RWPE1 (cell line): Measurements from ENCODE around the gene MAP3K19.
"Not testable (repeated sequence)": the region's sequence is repeated elsewhere in the genome, so short reads cannot be mapped to it uniquely, and the experiment has no call there.

Experiments used
- CTCF ChIA-PET: fragments of 350-600 bp; sonication (Branson Sonifier 250); formaldehyde crosslinking; extraction: SDS; loops from one replicate; lab custom pipeline; 2021; lab: Yijun Ruan, JAX
- POLR2A ChIA-PET: fragments of 400-600 bp; formaldehyde crosslinking; extraction: SDS; loops from one replicate; lab custom pipeline; 2020; ENCODE audit warnings: antibody characterized with exemption; ENCODE audit not compliant: low non-redundant PET; lab: Yijun Ruan, JAX
- DNase-seq: peaks from one replicate; pipeline ENCODE4 v3.0.0; 2012; ENCODE audit warnings: low spot score
- H3K27ac ChIP-seq: fragments of 450-650 bp; 2 replicates; pipeline ENCODE4 v1.5.1; 2017
- TF ChIP-seq, protein P1 (sequence below): fragments of 450-650 bp; conservative IDR thresholded peaks from 2 replicates; pipeline ENCODE4 v1.5.1; 2017; ENCODE audit warnings: low read depth, mild to moderate bottlenecking

The MAP3K19 gene

DNA sequence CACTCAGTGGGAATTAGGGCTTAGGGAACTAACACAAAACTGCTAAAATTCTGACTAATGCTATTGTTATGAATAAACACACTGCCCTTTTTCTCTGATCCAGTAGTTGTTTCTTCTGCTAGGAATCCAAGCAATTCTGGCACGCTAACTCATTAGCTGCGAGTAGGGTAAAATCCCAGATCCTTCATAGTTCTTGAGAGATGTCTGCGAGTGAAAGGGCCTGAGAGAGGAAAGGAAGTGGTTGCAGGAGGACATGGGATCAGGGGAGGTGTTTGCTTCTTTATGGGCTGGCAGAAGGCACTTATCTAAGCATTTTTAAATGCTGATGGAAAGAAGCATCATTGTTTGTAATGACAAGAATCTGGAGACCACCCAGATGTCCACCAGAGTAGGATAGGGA is 9.4 kb downstream of the MAP3K19 start:
- TF ChIP-seq, protein P1, sequence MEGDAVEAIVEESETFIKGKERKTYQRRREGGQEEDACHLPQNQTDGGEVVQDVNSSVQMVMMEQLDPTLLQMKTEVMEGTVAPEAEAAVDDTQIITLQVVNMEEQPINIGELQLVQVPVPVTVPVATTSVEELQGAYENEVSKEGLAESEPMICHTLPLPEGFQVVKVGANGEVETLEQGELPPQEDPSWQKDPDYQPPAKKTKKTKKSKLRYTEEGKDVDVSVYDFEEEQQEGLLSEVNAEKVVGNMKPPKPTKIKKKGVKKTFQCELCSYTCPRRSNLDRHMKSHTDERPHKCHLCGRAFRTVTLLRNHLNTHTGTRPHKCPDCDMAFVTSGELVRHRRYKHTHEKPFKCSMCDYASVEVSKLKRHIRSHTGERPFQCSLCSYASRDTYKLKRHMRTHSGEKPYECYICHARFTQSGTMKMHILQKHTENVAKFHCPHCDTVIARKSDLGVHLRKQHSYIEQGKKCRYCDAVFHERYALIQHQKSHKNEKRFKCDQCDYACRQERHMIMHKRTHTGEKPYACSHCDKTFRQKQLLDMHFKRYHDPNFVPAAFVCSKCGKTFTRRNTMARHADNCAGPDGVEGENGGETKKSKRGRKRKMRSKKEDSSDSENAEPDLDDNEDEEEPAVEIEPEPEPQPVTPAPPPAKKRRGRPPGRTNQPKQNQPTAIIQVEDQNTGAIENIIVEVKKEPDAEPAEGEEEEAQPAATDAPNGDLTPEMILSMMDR = no peak
- no peak overlapping the region for H3K27ac ChIP-seq
- CTCF ChIA-PET = interaction anchor here (0.6 kb wide), 1 partner anchor 11 kb away, joined by 3 read pairs; no protein-coding TSS in a partner anchor
- POLR2A ChIA-PET = no interaction called here
- no peak for DNase-seq

DNA sequence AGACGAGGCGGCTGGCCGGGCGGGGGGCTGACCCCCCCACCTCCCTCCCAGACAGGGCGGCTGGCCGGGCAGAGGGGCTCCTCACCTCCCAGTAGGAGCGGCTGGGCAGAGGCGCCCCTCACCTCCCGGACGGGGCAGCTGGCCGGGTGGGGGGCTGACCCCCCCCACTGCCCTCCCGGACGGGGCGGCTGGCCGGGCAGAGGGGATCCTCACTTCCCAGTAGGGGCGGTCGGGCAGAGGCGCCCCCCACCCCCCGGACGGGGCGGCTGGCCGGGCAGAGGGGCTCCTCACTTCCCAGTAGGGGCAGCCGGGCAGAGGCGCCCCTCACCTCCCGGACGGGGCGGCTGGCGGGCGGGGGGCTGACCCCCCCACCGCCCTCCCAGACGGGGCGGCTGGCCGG is 14.0 kb downstream of the MAP3K19 start:
- H3K27ac ChIP-seq, DNase-seq, POLR2A ChIA-PET, CTCF ChIA-PET: not testable (repeated sequence)

DNA sequence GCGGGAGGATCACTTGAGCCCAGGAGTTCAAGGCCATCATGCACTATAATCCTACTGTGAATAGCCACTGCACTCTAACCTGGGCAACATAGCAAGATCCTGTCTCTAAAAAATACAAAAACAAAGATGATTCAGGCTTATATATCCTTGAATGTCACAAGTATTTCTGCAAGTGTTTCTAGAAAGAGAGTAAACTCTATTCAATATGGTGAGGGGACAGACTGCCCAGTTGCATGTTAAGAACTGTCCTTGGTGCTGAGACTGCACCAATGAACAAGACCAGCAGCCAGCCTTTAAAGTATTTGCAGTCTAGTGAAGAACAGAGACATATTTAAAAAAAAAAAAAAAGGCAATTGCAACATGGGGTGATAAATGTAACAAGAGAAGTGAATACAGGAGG is 16.4 kb downstream of the MAP3K19 start:
- DNase-seq = peak; percentile 24
- ChIA-PET CTCF (no interaction called here), POLR2A (no interaction called here)
- TF ChIP-seq, protein P1 = no peak
- no peak overlapping the region for H3K27ac ChIP-seq

DNA sequence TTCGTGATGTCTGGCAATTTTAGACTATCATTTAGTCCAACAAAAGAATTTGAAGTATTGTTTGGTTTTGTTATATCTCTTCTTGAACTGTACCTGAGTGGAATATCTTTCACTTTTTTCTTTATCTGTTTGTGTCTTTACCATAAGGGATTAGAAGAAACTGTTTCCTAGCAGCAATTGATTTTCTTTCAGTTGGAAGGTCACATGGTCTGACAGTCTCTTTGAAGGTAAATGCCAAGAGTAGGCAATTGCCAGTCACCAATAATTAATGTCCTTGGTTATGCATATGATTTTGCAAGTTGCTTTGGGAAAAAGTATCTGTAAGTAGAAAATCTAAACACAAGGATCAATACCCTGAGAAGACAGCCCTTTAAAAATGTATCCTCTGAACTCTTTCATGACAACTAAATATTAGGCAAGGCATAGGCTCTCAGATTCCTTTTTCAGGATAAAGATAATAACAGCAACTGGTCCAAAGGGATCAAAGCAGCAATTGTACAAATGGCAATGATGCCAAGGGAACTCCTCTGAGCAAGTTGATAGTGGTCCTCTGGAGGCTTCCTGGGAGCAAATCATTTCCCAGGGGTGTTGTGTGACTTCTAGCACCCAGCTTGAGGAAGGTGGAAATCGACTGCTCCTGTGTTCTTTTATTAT is 17.6 kb downstream of the MAP3K19 start:
- TF ChIP-seq, protein P1 = no peak
- ChIA-PET POLR2A (no interaction called here), CTCF (no interaction called here)
- no peak overlapping the region for H3K27ac ChIP-seq
- DNase-seq = no peak

DNA sequence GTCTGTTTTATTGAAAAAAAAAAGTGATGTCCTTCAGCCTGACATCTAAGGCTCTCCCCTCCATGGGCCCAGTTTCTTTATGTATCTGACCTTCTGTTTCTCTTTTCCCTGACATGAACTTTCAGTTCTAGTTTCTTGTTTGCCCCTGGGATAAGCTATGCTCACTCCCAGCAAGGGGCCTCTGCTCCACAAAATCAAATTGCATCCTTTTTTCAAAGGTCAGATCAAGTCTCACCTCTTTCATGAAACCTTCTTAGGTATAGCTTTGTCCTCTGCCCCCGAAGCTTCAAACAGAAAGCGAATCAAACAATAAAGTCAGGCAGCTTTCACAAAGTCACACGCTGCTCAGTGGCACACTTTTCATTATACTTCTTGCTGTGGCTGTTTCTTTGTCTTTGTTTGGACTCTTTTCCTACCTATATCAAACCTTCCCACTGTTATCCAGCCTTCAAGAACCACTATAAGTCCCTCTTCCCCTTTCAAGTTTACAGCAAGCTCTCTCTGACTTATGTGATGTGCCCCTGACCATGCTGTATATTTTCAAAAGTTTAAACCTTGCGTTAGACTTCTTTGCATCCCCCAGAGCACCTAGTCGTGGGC is 23.3 kb downstream of the MAP3K19 start:
- no peak overlapping the region for H3K27ac ChIP-seq
- ChIA-PET CTCF (no interaction called here), POLR2A (no interaction called here)
- TF ChIP-seq, protein P1 = no peak
- DNase-seq = no peak

DNA sequence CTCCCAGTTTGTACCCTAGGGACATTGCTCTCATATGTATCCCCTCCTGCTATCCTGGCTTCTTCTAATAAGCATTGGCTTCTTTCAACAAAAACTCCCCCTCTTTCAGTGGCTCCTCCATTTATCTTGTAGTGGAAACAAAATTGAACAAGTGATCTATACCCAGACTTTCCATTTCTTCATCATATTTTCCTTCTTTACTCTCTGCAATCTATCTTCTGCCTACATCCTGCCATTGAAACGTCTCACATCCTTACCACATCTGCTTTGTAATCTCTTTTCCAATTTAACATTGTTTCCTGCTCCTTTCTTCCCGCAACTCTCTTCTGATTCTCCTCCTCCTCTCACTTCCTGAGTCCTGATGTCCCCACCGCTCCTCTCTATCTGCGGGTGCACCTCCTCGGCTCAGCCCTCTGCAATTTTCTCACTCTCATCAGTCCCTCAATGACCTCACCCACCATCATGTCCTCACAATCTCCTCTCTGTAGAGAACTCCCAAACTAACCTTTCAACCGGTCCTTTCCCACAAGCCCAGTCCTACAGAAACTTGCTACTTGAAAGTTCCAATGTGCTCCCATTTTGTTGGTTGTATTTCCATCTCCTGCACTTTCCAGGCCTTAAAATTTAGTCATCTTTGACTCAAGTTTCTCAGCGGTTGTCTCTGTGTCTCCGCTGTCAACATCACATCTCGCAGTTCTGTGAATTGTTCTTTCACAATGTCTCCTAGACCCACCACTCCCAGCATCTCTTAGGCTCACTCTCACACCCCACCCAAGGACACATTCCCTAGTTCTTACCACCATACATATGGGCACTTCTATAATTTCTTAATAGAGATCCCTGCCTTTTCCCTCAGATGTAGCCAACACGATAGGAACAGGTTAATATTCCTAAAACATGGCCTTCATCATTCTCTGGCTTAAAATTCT is 24.0 kb downstream of the MAP3K19 start:
- ChIA-PET CTCF (interaction anchor here (1.5 kb wide), 1 partner anchor 19 kb away, joined by 4 read pairs; no protein-coding TSS in a partner anchor), POLR2A (no interaction called here)
- TF ChIP-seq, protein P1 = no peak
- no peak for DNase-seq
- H3K27ac ChIP-seq = no peak overlapping the region
